HG03060 (cell line): ENCODE data around the gene FOCAD.

Experiments
- ATAC-seq: cut with Tn5 transposase; IDR thresholded peaks from one replicate; pipeline ENCODE4 v1.9.1; 2021; ENCODE audit warnings: low read depth, moderate number of reproducible peaks; ENCODE audit not compliant: unreplicated experiment

FOCAD gene

DNA sequence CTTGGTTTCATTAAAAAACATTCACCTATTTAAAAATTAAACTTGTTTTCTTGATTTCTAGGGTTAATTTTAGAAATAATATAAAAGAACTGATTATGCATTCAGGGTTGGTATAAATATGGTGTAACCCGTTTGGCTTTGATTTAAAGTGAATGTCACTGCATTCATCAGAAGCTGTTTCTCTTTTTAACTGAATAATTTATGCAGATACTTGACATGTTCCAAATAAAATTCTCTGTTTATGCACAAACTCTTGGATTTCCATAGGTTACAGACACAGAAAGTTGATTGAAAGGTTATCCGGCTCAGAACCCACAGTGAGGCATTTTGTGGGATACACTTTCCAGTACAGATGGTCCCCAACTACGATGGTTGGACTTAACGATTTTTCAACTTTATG is 186.1 kb downstream of the FOCAD start:
- ATAC-seq, result no peak

DNA sequence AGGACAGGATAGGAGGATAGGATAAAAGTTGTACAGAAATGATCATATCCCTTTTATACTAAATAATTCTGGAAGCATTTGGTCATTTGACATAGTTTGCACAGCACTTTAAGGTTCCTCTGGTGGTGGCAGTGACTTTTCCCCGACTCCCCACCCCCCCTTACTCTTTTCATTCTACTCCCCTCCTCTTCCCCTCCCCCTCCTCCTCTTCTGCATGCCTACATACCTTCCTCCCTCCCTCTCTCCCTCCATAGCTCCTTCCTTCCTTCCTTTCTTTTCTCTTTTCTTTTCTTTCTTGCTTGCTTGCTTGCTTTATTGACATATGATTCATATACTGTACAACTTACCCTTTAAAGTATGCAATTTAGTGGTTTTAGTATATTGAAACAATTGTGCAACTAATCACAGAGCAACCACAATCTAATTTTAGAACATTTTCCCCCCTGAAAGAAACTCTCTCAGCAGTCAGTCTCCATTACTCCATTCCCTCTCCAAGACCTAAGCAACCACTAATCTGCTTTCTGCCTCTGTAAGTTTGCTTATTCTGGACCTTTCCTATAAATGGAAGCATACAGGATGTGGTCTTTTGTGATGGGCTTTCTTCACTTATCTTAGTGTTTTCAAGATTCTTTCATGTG is 188.4 kb downstream of the FOCAD start:
- no peak for ATAC-seq

DNA sequence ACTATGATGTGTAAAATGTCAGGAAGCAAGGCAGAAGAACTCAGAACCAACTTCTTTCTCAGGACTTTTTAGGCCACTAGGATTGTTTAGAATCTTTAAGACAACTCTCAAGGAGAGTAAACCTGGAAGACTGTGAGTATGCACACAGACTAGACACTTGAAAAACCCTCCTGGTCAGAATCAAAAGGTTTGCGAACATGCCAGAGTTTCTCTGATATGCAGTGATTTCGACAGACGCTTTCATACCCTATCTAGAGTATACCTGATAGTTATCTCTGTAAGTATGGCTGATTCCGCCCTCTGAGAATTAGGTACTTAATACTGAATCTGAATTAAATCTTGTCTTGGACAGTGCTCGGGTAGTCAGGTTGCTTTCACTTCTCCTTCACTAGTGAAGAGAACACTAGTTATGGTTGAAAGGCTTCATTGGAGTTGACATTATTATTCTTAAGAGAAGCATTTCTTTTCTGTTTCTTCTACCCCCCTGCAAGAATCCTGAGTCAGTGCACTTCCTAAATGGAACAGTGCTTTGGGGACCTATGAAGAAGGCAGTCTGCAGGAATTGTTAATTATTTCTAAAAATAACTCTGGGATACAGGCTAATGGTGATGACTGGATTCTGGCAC is 189.3 kb downstream of the FOCAD start:
- ATAC-seq, result no peak

- no peak for ATAC-seq
Measured at GRCh38 chr9:20880271-20880670, 196.2 kb downstream of the FOCAD start.

DNA sequence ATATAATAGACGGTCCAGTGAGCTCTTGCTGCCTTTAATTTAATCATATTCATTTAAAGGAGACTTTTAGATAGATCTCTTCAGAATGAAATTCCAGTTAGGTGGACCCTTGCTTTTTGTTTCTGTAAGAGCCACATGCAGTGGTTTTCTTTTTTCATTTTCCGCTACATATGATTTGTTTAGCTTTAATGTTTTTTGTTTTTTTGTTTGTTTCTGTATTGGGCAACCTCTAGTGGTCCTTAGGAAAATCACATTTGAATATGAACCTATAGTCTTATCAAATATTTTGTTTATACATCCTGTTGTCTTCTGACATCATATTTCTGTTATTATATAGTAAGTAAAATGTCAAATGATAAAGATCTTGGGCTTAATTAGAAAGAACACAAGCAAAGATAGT is 196.6 kb downstream of the FOCAD start:
- no peak for ATAC-seq

DNA sequence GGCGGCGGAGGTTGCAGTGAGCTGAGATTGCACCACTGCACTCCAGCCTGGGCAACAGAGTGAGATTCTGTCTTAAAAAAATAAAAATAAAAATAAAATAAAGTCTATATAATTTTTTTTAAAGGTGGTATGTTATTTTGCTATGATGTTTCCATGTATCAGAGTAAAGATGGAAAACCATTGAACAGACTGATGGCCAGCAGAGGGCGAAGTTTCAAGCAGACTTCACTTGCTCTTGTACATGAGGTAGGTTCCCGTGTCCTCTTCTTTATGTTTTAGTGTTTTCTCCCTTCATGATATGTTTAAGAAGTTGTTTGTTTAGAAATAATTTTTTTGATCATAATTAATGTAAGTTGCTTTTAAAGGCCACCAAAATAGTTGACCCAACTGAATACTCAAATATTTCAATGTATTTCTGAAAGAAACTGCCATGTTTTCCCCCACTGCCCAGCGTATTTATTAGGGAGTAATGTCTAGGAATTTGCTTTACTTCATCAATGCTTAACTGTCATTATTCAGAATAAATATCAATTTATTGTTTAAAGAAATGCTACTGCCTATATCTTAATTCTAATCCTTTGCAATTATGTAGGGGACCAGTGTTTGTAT is 201.0 kb downstream of the FOCAD start:
- no peak for ATAC-seq

DNA sequence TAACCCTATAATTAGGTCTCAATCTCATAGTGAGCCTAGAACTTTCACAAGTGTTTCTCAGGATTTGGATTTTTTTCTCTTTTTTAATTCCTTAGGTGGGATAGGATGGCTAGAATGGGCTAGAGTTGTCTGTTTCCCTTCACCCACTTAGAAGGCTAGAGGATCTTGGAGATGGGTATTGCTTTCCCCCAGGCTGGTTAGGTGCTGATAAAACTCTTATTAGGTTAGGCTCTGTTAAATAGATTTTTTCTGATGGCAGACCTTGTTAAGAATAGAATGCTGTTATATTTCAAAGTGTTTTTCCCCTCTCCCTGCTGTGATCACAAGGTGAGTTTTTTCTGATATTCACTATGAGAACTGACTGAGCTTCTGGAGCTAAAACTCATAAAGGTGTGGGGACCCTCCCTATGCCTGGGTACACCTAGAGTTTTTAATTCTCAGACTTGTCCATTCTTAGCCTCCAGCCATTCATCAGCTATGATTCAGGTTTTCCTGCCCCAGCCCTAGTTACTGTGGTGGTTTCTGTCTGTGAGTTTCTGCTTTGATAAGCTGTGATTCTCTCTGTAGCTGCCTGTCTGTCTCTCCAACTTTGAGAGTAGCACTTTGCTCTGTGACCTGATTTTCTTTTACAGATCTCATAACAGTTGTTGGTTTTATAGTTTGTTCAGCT is 215.0 kb downstream of the FOCAD start:
- no peak for ATAC-seq

- ATAC-seq, result no peak
Measured at GRCh38 chr9:20903212-20903611, 219.2 kb downstream of the FOCAD start.

GRCh38 chr9:20904995-20905394 is 220.9 kb downstream of the FOCAD start:
- no peak for ATAC-seq

DNA sequence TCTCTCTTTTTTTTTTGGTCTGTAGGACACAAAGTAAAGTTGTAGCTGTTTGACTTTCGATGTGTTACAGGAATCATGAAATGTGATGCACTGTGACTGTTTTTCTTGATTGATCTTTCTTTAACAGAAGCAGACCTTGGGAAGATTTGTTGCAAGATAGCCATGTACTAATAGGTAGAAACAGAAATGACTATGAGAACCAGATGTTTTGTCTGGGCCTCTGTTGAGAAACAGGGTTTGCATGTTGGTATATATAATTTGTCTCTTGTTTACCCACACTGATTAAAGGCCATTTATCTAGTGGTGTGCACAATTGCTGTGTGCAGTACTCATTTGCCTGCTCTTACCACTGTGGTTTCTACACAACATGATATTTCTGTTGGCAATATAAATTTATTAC is 222.3 kb downstream of the FOCAD start:
- no peak for ATAC-seq

- ATAC-seq, result no peak
Measured at GRCh38 chr9:20908461-20908860, 224.4 kb downstream of the FOCAD start.

DNA sequence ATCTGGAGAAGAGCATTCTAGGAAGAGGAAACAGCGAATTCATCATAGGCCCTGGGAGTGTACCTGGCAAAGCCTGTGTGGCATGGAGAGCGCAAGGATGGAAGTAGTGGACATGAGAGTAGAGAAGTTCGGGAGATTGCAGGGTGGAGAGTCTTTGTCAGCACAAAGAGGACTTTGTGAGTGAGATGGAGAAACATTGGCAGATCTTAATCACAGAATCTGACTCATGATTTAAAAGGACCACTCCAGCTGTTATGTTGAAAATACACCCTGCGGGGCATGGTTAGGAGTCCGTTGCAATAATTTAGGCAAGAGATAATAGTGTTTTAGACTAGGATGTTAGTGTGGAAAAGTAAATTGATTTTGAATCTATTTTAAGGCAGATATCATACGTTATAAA is 230.5 kb downstream of the FOCAD start:
- ATAC-seq, result no peak

DNA sequence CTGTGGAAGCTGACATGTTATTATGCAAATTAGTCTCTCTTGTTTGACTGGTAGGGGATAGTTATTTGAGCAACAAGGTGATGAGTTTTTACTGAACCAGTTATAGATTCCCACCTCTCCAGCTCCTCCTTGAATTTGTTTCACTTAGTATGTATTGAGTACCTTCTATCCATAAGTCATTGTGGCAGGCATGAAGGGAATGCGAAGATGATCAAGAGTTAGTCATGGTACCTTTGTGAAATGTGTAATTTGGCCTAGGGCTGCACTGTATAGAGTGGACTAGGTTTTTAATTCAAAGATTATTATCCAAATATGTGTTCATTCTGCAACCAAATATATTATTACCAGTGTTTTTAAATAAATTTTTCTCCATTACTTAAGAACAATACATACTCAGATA is 237.3 kb downstream of the FOCAD start:
- no peak for ATAC-seq

DNA sequence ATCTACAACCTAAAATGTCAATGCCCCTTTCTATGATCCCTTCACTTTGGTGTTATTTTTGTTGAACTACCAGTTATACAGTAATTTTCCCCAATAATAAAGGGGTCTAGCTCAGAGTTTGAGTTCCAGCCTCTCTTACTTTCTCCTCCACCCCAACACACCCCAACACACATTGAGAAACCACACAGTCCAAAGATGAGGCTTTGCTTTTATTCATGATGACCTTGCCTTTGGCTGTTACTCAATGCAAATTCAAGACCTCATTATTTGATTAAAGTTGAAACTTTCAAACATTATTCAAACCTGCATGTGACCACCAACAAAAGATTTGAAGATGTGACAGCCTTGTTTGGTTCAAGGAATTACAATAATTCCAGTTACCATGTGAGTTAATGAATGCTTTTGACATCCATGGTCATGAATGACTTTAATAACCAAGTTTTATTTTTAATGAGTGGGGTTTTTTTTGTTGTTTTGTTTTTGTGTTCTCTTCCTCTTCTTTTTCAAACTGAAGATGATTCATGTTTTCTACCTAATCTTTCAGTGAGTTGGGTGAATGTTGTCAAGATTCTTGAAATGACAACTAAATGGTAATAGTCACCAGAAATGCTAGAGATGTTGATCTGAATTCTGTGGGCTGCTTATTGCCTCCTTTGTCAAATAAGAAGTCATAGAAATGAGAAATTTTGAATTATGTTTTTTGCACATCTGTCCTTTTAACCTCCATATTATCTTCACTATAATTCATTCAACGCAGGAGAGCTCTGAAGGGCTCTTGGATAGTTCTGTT is 241.4 kb downstream of the FOCAD start:
- ATAC-seq, result no peak

- ATAC-seq, result no peak
Measured at GRCh38 chr9:20929276-20929675, 245.2 kb downstream of the FOCAD start.

- no peak for ATAC-seq
Measured at GRCh38 chr9:20930836-20931235, 246.8 kb downstream of the FOCAD start.

DNA sequence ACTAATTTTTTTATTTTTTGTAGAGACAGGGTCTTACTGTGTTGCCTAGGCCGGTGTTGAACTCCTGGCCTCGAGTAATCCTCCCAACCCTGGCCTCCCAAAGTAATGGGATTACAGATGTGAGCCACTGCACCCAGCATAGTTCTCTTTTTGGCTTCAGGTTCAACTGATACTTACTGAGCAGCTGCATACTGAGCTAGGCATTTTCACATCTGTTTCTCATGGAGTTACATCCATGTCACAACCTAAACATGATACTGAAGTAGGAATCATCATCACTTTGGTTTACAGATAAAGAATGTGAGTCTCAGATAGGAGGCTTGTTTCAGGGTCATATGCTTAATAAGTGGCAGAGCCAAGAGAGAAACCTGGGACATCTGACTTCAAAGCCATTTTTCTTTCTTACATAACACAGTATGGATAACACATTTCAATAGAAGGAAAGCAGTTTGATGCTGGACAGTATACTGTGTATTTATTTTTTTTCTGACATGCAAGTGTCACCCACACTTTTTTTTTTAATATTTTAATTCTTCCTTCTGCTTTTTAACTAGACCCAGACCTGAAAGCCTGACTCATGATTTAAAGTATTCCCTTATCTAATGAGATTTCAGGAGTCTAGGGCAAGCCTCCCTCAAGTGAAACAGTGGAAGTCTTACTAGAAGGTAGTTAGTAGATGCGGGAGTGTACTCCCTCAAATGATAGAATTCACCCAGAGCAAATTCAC is 256.6 kb downstream of the FOCAD start:
- ATAC-seq, result no peak

- peak; percentile 98 for ATAC-seq
Measured at GRCh38 chr9:20941174-20941690, 257.2 kb downstream of the FOCAD start.

DNA sequence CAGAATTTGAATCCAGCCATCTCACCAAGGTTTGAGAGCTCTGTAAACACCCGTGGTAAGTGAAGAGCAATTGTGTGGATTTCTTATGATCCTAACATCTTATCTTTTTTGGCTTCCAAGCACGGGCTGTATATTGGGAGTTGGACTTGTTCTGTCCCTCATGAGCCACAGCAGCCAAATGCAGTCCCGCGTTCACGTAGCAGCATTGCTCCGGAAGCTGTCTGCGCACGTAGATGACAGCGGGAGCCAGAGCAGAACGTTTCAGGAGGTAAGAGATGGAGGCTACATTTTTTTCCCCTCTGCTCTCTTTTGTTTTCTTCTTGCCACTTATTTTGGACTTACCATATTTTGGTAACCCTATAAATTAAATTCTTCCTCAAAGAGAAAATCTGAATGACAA is 260.4 kb downstream of the FOCAD start:
- ATAC-seq, result no peak

- no peak for ATAC-seq
Measured at GRCh38 chr9:20945269-20945668, 261.2 kb downstream of the FOCAD start.
